GM12878 (cell line): ENCODE measurements around the gene PANX2. TPM values are rescaled to one million over a fixed set of nuclear protein-coding genes. Genes with fewer than 3 reads are reported as not detected.

Source experiments
- ATAC-seq: fragments of 200-7000 bp; cut with Tn5 transposase; 3 replicates; pipeline ENCODE4 v1.9.1; 2020; ENCODE audit warnings: mild to moderate bottlenecking, moderate library complexity
- BruUV-seq: library from RNA; stranded (reverse); fragments of 400-500 nt; replicated peaks from 2 replicates; lab custom pipeline; 2021; lab: Mats Ljungman, UMichigan
- CTCF ChIA-PET: fragments of 300-600 bp; sonication (Branson Sonifier 250); formaldehyde crosslinking; extraction: SDS; loops from one replicate; lab custom pipeline; 2021; ENCODE audit warnings: inconsistent platforms; lab: Yijun Ruan, JAX
- POLR2A ChIA-PET: fragments of 350-600 bp; formaldehyde crosslinking; extraction: SDS; loops from one replicate; lab custom pipeline; 2021; ENCODE audit warnings: inconsistent platforms; lab: Charles Lee
- RAD21 ChIA-PET: fragments of 300-600 bp; sonication (Branson Sonifier 250); formaldehyde crosslinking; loops from one replicate; lab custom pipeline; 2023; ENCODE audit warnings: antibody characterized with exemption; ENCODE audit not compliant: unreplicated experiment; lab: Charles Lee
- SMC1A ChIA-PET: fragments of 300-600 bp; sonication (Branson Sonifier 250); formaldehyde crosslinking; loops from one replicate; lab custom pipeline; 2023; ENCODE audit not compliant: unreplicated experiment, uncharacterized antibody; lab: Charles Lee
- DNase-seq: peaks from one replicate; pipeline ENCODE4 v3.0.0-alpha.2; 2011; ENCODE audit warnings: low read depth, low spot score
- FAIRE-seq: peaks from 3 replicates; lab custom pipeline; 2011; peaks lifted over from hg19 to GRCh38; lab: Jason Lieb, UNC
- H2AFZ ChIP-seq: 2 replicates; pipeline ENCODE4 v1.6.0; 2011; ENCODE audit warnings: low read depth, low read length, control low read depth; ENCODE audit not compliant: control insufficient read depth
- H3K27ac ChIP-seq: 2 replicates; pipeline ENCODE4 v1.5.1; 2011; ENCODE audit warnings: control low read depth; ENCODE audit not compliant: control insufficient read depth, insufficient read depth
- H3K27me3 ChIP-seq, 2 experiments: replicated peaks in 1 of 2; 2 replicates each; pipeline versions ENCODE4 v1.6.0 to v1.6.1; 2011; ENCODE audit warnings: low read length in 1 of 2; ENCODE audit not compliant: control insufficient read depth in 2 of 2, insufficient read depth in 2 of 2
- H3K36me3 ChIP-seq, 2 experiments: 2 replicates each; pipeline ENCODE4 v1.5.1; 2011; ENCODE audit warnings: low read length in 1 of 2; ENCODE audit not compliant: control insufficient read depth in 2 of 2, insufficient read depth in 2 of 2
- H3K4me1 ChIP-seq: 2 replicates; pipeline ENCODE4 v1.6.1; 2011; ENCODE audit warnings: mild to moderate bottlenecking, low read length, moderate library complexity, mixed read lengths; ENCODE audit not compliant: control insufficient read depth, insufficient read depth
- H3K4me2 ChIP-seq: 2 replicates; pipeline ENCODE4 v1.6.0; 2011; ENCODE audit warnings: control low read depth; ENCODE audit not compliant: control insufficient read depth, insufficient read depth
- H3K4me3 ChIP-seq: fragments of 200-600 bp; sonication (generic); 2 replicates; pipeline ENCODE4 v1.5.1; 2016
- H3K79me2 ChIP-seq: 2 replicates; pipeline ENCODE4 v1.6.0; 2011; ENCODE audit warnings: low read length; ENCODE audit not compliant: control insufficient read depth, insufficient read depth
- H3K9ac ChIP-seq: 2 replicates; pipeline ENCODE4 v1.8.0; 2011; ENCODE audit warnings: low read length, control low read depth, mixed read lengths; ENCODE audit not compliant: control insufficient read depth, insufficient read depth
- H3K9me3 ChIP-seq: replicated peaks from 3 replicates; pipeline ENCODE4 v1.5.1; 2011; ENCODE audit warnings: mild to moderate bottlenecking, low read length; ENCODE audit not compliant: control insufficient read depth, insufficient read depth
- H4K20me1 ChIP-seq: 2 replicates; pipeline ENCODE4 v1.6.0; 2011; ENCODE audit not compliant: control insufficient read depth, insufficient read depth
- BHLHE40 ChIP-seq, 2 experiments: fragments of 450-650 bp in 1 of 2; IDR thresholded peaks; 2 replicates each; pipeline ENCODE4 v1.6.1; 2011 to 2017; ENCODE audit warnings: low read depth in 2 of 2, borderline replicate concordance in 1 of 2, improper control_type of control experiment in 1 of 2, low read length in 1 of 2, mild to moderate bottlenecking in 1 of 2
- CHD4 ChIP-seq: fragments of 200-600 bp; sonication (generic); IDR thresholded peaks from 2 replicates; pipeline ENCODE4 v1.6.1; 2016; ENCODE audit warnings: mild to moderate bottlenecking
- CREB1 ChIP-seq: IDR thresholded peaks from 2 replicates; pipeline ENCODE4 v1.6.1; 2012; ENCODE audit warnings: low read depth, mild to moderate bottlenecking, inconsistent platforms
- CTCF ChIP-seq, 3 experiments: IDR thresholded peaks in 2 of 3; conservative IDR thresholded peaks in 1 of 3; 2 replicates each; pipeline ENCODE4 v1.5.1; 2011; ENCODE audit warnings: low read depth in 3 of 3, low read length in 3 of 3, mild to moderate bottlenecking in 3 of 3, control low read depth in 2 of 3, moderate library complexity in 2 of 3, inconsistent platforms in 1 of 3, mixed read lengths in 1 of 3; ENCODE audit not compliant: control insufficient read depth in 2 of 3, insufficient read depth in 1 of 3; ENCODE audit errors: extremely low read depth in 1 of 3
- EP300 ChIP-seq, 2 experiments: fragments of 150-350 bp in 1 of 2; IDR thresholded peaks; 2 replicates each; pipeline ENCODE4 v1.6.1; 2011 to 2012; ENCODE audit warnings: low read depth in 2 of 2, low read length in 2 of 2, borderline replicate concordance in 1 of 2, improper control_type of control experiment in 1 of 2, inconsistent platforms in 1 of 2; ENCODE audit not compliant: control insufficient read depth in 1 of 2
- FOS ChIP-seq: IDR thresholded peaks from 3 replicates; pipeline ENCODE4 v1.6.1; 2011; ENCODE audit warnings: borderline replicate concordance; ENCODE audit not compliant: insufficient read length; ENCODE audit errors: extremely low read depth
- RAD21 ChIP-seq: IDR thresholded peaks from 2 replicates; pipeline ENCODE4 v1.6.1; 2011; ENCODE audit warnings: mild to moderate bottlenecking, low read depth, low read length, moderate library complexity; ENCODE audit not compliant: insufficient read depth
- WGBS: methylation state at CpG from one replicate; pipeline ENCODE4 v1.1.6; 2016; ENCODE audit warnings: low lambda C conversion rate; ENCODE audit not compliant: insufficient replicate concordance, insufficient coverage; ENCODE audit errors: missing lambda C conversion rate; 5-methylcytosine and 5-hydroxymethylcytosine counted together
- in situ Hi-C: fragments of 300-500 bp; cut with MboI; formaldehyde crosslinking; loops from 9 replicates; pipeline ENCODE4 v1.14.3; 2018; ENCODE audit warnings: mixed read lengths
- intact Hi-C: fragments of 100-400 bp; cut with micrococcal nuclease; formaldehyde crosslinking; loops from one replicate; pipeline ENCODE4 v1.14.2; 2022; ENCODE audit not compliant: unreplicated experiment
- polyA plus RNA-seq, 11 experiments: library from polyadenylated mRNA; depleted of rRNA in 4 of 11; unstranded in 6 of 11; stranded (reverse) in 5 of 11; fragments of >200 nt; fragmentation: Nextera tagmentation in 4 of 11; fragmentation: Illumina TruSeq in 1 of 11; extraction: Ambion mirVana in 4 of 11; extraction: Trizol in 1 of 11; gene quantifications; 1 replicate in 1 of 11; 2 replicates in 10 of 11; pipeline versions ENCODE4 v1.2.1 to v1.2.3, GENCODE V29; 2011 to 2016; ENCODE audit warnings: inconsistent platforms in 2 of 11, missing spikeins in 2 of 11, low read depth in 1 of 11
- total RNA-seq, 4 experiments: library from RNA; depleted of rRNA in 3 of 4; stranded (reverse); fragments of >200 nt in 3 of 4; fragmentation: Illumina TruSeq in 1 of 4; extraction: Trizol in 1 of 4; gene quantifications; 2 replicates each; pipeline versions ENCODE4 v1.2.1 to v1.2.3, GENCODE V29; 2013 to 2021

The PANX2 gene
- total and polyA plus RNA-seq, 10 of the 15 experiments (the other 5 are each of a cell fraction or from before 2014, with no cell fraction given), result 0.04 to 0.44 (median 0.17) TPM; not detected in 5

GRCh38 chr22:50220603-50221409, 50.3 kb downstream of the PANX2 start (continued):
- TF ChIP-seq EP300 (IDR thresholded peaks at IDR 0.05; ENCODE audit: borderline replicate concordance in 1 of 2, control insufficient read depth in 1 of 2, low read depth in 2 of 2, low read length in 2 of 2) (no peak), CHD4 (no peak), CREB1 (no peak), BHLHE40 (IDR thresholded peaks at IDR 0.05; ENCODE audit: borderline replicate concordance in 1 of 2, low read depth in 2 of 2, low read length in 1 of 2) (no peak)

- ATAC-seq (no peak), FAIRE-seq (no peak), DNase-seq (no peak)
- H3K9me3 ChIP-seq, result no peaks in the 10 kb centered on the region
- no peaks in the 10 kb centered on the region for H3K79me2 ChIP-seq
- TF ChIP-seq RAD21 (0 out of 2 replicates have a peak, but pooled peaks have one; percentile 5), CTCF (IDR thresholded peaks at IDR 0.05 in 2 of 3, conservative IDR thresholded peaks at IDR 0.05 in 1 of 3; ENCODE audit: control insufficient read depth in 2 of 3, extremely low read depth in 1 of 3, insufficient read depth in 1 of 3, low read depth in 3 of 3, low read length in 3 of 3) (peak in 1 of 3 experiments; percentile 14; a peak in 1 of 6 replicates), FOS (no peak)
- H3K9ac ChIP-seq, result no peak overlapping the region
- ChIA-PET POLR2A (interaction anchor here (0.7 kb wide), 1 partner anchor 487 kb away, joined by 4 read pairs; no protein-coding TSS in a partner anchor), SMC1A (no interaction called here), CTCF (interaction anchor here (0.7 kb wide), 1 partner anchor 73 kb away, joined by 3 read pairs; no protein-coding TSS in a partner anchor), RAD21 (interaction anchor here (0.6 to 0.8 kb wide), 2 partner anchors 11 to 119 kb away, joined by 3 read pairs; no protein-coding TSS in a partner anchor)
- 82% methylated on average over 19 of the region's 19 CpGs for WGBS
- BruUV-seq, result no TSS peak
- intact Hi-C loops (no loop called here), in situ Hi-C loops (no loop called here)
- H3K4me1 ChIP-seq, result no peaks in the 10 kb centered on the region
- no peaks in the 10 kb centered on the region for H3K27me3 ChIP-seq
- H3K36me3 ChIP-seq, result peaks cover 9 to 61% of the 10 kb centered on the region in 2 experiments; a peak in 3 of 4 replicates
- H4K20me1 ChIP-seq, result no peaks in the 10 kb centered on the region
- H2AFZ ChIP-seq, result no peak overlapping the region
- H3K4me3 ChIP-seq, result no peak overlapping the region
- H3K27ac ChIP-seq, result no peak overlapping the region
- no peak overlapping the region for H3K4me2 ChIP-seq
Observed at GRCh38 chr22:50221410-50222300, 51.1 kb downstream of the PANX2 start.
